ENCODE measurements around the gene TSTD1.

- TF ChIP-seq CTCF (IDR thresholded peaks at IDR 0.05) (no peak), POLR2A (IDR thresholded peaks at IDR 0.05) (no peak)
Observed at GRCh38 chr1:161039546-161039945, 782 bp upstream of the TSTD1 start.

Measured in ovary (tissue), 3 donors.